ENCODE results near the gene OR52B6. TPM values are rescaled to one million over a fixed set of nuclear protein-coding genes. Genes with fewer than 3 reads are reported as not detected.
"Not testable (repeated sequence)": the region's sequence is repeated elsewhere in the genome, so short reads cannot be mapped to it uniquely, and the experiment has no call there.

Gene OR52B6
- polyA plus RNA-seq, 1 donor from 2014 or later: not detected

DNA sequence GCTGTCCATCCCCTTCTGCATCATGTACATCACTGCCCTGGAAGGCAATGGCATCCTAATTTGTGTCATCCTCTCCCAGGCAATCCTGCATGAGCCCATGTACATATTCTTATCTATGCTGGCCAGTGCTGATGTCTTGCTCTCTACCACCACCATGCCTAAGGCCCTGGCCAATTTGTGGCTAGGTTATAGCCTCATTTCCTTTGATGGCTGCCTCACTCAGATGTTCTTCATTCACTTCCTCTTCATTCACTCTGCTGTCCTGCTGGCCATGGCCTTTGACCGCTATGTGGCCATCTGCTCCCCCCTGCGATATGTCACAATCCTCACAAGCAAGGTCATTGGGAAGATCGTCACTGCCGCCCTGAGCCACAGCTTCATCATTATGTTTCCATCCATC, 337 bp downstream of the OR52B6 start:
- Histone ChIP-seq H3K9me2 (ENCODE audit: insufficient read depth, low read length) (no peaks in the 10 kb centered on the region), H3K4me3 (ENCODE audit: low read length) (no peak overlapping the region), H3F3A (ENCODE audit: insufficient read depth, low read length, poor library complexity, severe bottlenecking) (no peaks in the 10 kb centered on the region), H3K36me3 (ENCODE audit: insufficient read depth, low read length) (no peaks in the 10 kb centered on the region), H3K9me3 (ENCODE audit: low read length) (no peaks in the 10 kb centered on the region), H2AFZ (ENCODE audit: low read depth, low read length) (no peak overlapping the region), H3K27ac (ENCODE audit: low read length) (no peak overlapping the region), H4K20me1 (ENCODE audit: insufficient read depth) (no peaks in the 10 kb centered on the region), H3K27me3 (ENCODE audit: insufficient read depth, low read depth, low read length) (no peaks in the 10 kb centered on the region), H3K9ac (ENCODE audit: low read length) (no peak overlapping the region), H3K79me2 (replicated peaks; ENCODE audit: insufficient read depth, low read length) (no peaks in the 10 kb centered on the region), H3K4me2 (ENCODE audit: low read length) (no peak overlapping the region)
- TF ChIP-seq, protein P1, sequence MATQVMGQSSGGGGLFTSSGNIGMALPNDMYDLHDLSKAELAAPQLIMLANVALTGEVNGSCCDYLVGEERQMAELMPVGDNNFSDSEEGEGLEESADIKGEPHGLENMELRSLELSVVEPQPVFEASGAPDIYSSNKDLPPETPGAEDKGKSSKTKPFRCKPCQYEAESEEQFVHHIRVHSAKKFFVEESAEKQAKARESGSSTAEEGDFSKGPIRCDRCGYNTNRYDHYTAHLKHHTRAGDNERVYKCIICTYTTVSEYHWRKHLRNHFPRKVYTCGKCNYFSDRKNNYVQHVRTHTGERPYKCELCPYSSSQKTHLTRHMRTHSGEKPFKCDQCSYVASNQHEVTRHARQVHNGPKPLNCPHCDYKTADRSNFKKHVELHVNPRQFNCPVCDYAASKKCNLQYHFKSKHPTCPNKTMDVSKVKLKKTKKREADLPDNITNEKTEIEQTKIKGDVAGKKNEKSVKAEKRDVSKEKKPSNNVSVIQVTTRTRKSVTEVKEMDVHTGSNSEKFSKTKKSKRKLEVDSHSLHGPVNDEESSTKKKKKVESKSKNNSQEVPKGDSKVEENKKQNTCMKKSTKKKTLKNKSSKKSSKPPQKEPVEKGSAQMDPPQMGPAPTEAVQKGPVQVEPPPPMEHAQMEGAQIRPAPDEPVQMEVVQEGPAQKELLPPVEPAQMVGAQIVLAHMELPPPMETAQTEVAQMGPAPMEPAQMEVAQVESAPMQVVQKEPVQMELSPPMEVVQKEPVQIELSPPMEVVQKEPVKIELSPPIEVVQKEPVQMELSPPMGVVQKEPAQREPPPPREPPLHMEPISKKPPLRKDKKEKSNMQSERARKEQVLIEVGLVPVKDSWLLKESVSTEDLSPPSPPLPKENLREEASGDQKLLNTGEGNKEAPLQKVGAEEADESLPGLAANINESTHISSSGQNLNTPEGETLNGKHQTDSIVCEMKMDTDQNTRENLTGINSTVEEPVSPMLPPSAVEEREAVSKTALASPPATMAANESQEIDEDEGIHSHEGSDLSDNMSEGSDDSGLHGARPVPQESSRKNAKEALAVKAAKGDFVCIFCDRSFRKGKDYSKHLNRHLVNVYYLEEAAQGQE (IDR thresholded peaks at IDR 0.05; ENCODE audit: borderline replicate concordance): no peak
- no peak for TF ChIP-seq TAF1 (IDR thresholded peaks at IDR 0.05; ENCODE audit: low read depth)

DNA sequence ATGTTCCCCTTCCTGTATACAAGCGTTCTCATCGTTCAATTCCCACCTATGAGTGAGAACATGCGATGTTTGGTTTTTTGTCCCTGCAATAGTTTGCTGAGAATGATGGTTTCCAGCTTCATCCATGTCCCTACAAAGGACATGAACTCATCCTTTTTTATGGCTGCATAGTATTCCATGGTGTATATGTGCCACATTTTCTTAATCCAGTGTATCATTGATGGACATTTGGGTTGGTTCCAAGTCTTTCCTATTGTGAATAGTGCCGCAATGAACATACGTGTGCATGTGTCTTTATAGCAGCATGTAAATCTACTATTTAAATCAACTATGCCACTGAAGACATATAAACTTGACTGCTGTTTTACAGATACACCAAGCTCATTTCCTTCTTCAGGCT, 3.8 kb downstream of the OR52B6 start:
- H3K4me2 ChIP-seq (ENCODE audit: low read length); H3K9me2 ChIP-seq (ENCODE audit: insufficient read depth, low read length); H3K79me2 ChIP-seq (replicated peaks; ENCODE audit: insufficient read depth, low read length); H4K20me1 ChIP-seq (ENCODE audit: insufficient read depth); H3K27me3 ChIP-seq (ENCODE audit: insufficient read depth, low read depth, low read length); H3K4me3 ChIP-seq (ENCODE audit: low read length); H3K27ac ChIP-seq (ENCODE audit: low read length); H2AFZ ChIP-seq (ENCODE audit: low read depth, low read length); H3F3A ChIP-seq (ENCODE audit: insufficient read depth, low read length, poor library complexity, severe bottlenecking); H3K9me3 ChIP-seq (ENCODE audit: low read length); H3K36me3 ChIP-seq (ENCODE audit: insufficient read depth, low read length); H3K9ac ChIP-seq (ENCODE audit: low read length): not testable (repeated sequence)

DNA sequence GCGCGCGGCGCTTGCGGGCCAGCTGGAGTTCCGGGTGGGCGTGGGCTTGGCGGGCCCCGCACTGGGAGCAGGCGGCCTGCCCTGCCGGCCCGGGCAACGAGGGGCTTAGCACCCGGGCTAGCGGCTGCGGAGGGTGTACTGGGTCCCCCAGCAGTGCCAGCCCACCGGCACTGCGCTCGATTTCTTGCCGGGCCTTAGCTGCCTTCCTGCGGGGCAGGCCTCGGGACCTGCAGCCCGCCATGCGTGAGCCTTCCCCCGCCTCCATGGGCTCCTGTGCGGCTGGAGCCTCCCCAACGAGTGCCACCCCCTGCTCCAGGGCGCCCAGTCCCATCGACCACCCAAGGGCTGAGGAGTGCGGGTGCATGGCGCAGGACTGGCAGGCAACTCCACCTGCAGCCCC, 9.2 kb downstream of the OR52B6 start:
- H3F3A ChIP-seq (ENCODE audit: insufficient read depth, low read length, poor library complexity, severe bottlenecking); H3K4me3 ChIP-seq (ENCODE audit: low read length); H3K9me3 ChIP-seq (ENCODE audit: low read length); H2AFZ ChIP-seq (ENCODE audit: low read depth, low read length); H3K9me2 ChIP-seq (ENCODE audit: insufficient read depth, low read length); H3K9ac ChIP-seq (ENCODE audit: low read length); H4K20me1 ChIP-seq (ENCODE audit: insufficient read depth); H3K4me2 ChIP-seq (ENCODE audit: low read length); H3K36me3 ChIP-seq (ENCODE audit: insufficient read depth, low read length); H3K79me2 ChIP-seq (replicated peaks; ENCODE audit: insufficient read depth, low read length); H3K27me3 ChIP-seq (ENCODE audit: insufficient read depth, low read depth, low read length); H3K27ac ChIP-seq (ENCODE audit: low read length): not testable (repeated sequence)

DNA sequence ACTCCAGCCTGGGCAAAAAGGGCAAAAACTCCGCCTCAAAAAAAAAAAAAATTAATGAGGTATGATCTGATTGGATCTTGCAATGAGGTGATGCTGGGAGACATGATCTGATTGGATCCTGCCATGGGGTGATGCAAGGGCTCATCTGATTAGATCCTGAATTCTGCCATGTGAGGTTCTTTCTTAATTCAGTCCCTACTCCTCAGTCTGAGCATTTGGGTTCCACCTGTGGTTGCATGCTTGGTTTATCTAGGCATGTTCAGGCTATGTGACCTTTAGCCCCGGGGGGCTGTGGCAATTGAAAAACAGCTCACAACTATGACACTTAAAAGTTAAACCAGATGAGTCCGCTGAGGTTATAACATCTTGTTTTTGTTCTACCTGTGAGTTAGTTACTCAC, 10.9 kb downstream of the OR52B6 start:
- H3K27me3 ChIP-seq (ENCODE audit: insufficient read depth, low read depth, low read length): no peaks in the 10 kb centered on the region
- no peak overlapping the region for H3K27ac ChIP-seq (ENCODE audit: low read length)
- no peaks in the 10 kb centered on the region for H3K9me3 ChIP-seq (ENCODE audit: low read length)
- H2AFZ ChIP-seq (ENCODE audit: low read depth, low read length): no peak overlapping the region
- no peaks in the 10 kb centered on the region for H3K79me2 ChIP-seq (replicated peaks; ENCODE audit: insufficient read depth, low read length)
- no peak overlapping the region for H3K9ac ChIP-seq (ENCODE audit: low read length)
- no peaks in the 10 kb centered on the region for H4K20me1 ChIP-seq (ENCODE audit: insufficient read depth)
- no peaks in the 10 kb centered on the region for H3K36me3 ChIP-seq (ENCODE audit: insufficient read depth, low read length)
- H3F3A ChIP-seq (ENCODE audit: insufficient read depth, low read length, poor library complexity, severe bottlenecking): no peaks in the 10 kb centered on the region
- no peaks in the 10 kb centered on the region for H3K9me2 ChIP-seq (ENCODE audit: insufficient read depth, low read length)
- H3K4me2 ChIP-seq (ENCODE audit: low read length): no peak overlapping the region
- H3K4me3 ChIP-seq (ENCODE audit: low read length): no peak overlapping the region
- TF ChIP-seq, protein P1 (IDR thresholded peaks at IDR 0.05; ENCODE audit: borderline replicate concordance): no peak
- TF ChIP-seq RAD21 (conservative IDR thresholded peaks at IDR 0.05) (no peak), POLR2AphosphoS5 (IDR thresholded peaks at IDR 0.05) (no peak), SMC3 (conservative IDR thresholded peaks at IDR 0.05; ENCODE audit: poor library complexity) (no peak), EP300 (conservative IDR thresholded peaks at IDR 0.05; ENCODE audit: poor library complexity, severe bottlenecking) (no peak), EZH2 (IDR thresholded peaks at IDR 0.05; ENCODE audit: borderline replicate concordance, insufficient read depth, low read length, poor library complexity, severe bottlenecking) (no peak), MXI1 (conservative IDR thresholded peaks at IDR 0.05; ENCODE audit: poor library complexity, severe bottlenecking) (no peak), TAF1 (IDR thresholded peaks at IDR 0.05; ENCODE audit: low read depth) (no peak)
- TF ChIP-seq, protein P2, sequence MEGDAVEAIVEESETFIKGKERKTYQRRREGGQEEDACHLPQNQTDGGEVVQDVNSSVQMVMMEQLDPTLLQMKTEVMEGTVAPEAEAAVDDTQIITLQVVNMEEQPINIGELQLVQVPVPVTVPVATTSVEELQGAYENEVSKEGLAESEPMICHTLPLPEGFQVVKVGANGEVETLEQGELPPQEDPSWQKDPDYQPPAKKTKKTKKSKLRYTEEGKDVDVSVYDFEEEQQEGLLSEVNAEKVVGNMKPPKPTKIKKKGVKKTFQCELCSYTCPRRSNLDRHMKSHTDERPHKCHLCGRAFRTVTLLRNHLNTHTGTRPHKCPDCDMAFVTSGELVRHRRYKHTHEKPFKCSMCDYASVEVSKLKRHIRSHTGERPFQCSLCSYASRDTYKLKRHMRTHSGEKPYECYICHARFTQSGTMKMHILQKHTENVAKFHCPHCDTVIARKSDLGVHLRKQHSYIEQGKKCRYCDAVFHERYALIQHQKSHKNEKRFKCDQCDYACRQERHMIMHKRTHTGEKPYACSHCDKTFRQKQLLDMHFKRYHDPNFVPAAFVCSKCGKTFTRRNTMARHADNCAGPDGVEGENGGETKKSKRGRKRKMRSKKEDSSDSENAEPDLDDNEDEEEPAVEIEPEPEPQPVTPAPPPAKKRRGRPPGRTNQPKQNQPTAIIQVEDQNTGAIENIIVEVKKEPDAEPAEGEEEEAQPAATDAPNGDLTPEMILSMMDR (IDR thresholded peaks at IDR 0.05; ENCODE audit: poor library complexity, severe bottlenecking): no peak
